ENCODE measurements around the gene PJA1.

PJA1 gene

DNA sequence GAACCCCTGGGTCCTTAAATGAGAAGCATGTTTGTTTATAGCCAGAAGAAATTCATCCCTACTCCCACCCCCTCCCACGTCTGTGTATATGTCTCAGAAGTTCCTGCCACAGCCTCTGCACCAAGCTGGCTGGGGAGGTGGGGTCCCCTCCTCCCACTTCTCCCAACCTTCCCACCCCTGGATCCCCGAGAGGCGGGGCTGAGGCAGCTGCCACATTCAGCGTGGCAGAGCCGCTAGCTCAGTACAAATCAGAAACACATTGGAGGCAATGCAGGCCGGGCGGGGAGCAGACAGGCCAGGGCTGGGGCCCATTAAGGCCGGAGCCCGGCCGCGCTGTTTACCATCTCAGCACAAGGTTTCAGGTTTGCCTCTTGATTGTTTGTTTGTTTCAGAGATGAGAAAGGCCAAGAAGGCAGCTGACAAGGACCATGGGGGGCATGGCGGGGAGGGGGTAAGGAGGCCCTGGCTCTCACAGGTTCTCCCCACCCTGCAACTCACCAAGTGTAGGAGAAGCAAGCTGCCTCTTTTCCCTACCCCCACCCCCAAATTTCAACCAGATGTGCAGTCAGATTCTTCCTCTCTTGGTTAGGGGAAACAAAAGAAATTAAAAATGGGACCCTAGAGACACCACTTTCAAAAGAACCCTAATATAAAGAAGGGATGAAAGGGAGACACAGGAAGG is 22.3 kb downstream of the PJA1 start:
- no peak for DNase-seq (ENCODE audit: low read depth)

GRCh38 chrX:69140837-69141236 is 24.4 kb downstream of the PJA1 start:
- no peak for DNase-seq (ENCODE audit: low read depth)

GRCh38 chrX:69139516-69139915 is 25.7 kb downstream of the PJA1 start:
- no peak for DNase-seq (ENCODE audit: low read depth)

DNA sequence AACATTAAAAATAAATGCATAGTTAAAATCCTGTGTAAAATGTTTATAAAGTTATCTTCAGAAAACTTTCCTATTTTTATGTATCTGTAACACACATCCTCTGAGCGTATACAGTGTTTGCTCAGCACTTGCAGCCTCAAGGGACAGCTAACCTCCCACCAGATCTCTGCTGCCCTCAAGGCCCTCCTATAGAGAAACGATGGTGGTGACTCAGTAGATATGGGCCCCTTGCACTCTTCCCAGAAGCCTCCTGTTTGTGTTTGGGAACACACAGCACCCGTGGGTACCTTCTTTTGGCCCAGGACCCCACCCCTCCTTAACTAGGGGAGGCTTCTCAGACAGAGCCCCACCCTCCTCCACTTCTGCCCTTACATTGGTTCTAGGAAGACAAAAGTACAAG is 26.7 kb downstream of the PJA1 start:
- DNase-seq (ENCODE audit: low read depth), result no peak

DNA sequence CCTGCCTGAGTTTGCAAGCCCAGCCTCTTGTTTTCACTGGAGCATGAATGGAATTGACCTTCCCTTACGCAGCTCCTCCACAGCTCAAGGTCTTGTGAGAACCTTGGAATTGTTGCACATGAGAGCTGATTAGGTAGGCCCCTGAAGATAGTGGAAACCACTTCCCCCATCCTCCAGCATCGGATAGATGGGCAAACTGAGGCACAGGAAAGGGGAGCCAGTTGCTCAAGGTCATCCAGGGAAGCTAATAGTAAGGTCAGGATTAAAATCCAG is 27.2 kb downstream of the PJA1 start:
- DNase-seq (ENCODE audit: low read depth), result no peak

DNA sequence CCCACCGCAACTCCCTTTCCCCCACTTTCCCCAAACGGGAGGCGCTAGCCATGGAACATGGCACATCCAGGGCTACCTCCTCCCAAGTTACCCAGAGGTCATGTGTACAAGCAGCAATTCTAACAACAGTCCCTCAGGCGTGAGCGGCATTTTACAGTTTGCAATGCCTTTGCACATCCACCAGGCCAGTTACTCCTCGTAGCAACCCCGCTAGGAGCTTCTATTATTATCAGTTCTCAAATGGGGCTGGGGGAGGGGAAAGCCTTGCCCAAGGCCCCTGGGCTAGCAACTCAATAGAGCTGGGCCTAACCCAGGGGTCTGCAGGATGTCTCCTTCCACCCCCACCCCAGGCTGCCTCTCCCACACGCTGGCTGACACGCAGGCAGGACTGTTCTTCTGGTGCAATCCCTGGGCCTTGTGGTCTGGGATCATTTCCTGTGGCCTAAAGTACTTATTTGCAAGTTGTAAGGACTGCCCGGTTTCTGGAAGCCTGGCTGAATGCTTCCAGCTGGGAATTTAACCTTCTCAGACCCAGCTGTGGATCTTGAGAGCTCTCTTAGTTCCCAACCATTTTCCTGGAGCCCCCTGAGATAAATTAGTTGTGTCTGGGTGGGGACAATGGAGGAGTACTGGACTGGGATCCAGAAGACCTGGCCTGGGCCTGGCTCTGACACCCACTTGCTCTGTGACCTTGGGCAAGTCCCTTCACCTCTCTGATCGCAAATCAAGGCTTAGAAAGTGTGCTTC is 27.7 kb downstream of the PJA1 start:
- DNase-seq (ENCODE audit: low read depth), result no peak

DNA sequence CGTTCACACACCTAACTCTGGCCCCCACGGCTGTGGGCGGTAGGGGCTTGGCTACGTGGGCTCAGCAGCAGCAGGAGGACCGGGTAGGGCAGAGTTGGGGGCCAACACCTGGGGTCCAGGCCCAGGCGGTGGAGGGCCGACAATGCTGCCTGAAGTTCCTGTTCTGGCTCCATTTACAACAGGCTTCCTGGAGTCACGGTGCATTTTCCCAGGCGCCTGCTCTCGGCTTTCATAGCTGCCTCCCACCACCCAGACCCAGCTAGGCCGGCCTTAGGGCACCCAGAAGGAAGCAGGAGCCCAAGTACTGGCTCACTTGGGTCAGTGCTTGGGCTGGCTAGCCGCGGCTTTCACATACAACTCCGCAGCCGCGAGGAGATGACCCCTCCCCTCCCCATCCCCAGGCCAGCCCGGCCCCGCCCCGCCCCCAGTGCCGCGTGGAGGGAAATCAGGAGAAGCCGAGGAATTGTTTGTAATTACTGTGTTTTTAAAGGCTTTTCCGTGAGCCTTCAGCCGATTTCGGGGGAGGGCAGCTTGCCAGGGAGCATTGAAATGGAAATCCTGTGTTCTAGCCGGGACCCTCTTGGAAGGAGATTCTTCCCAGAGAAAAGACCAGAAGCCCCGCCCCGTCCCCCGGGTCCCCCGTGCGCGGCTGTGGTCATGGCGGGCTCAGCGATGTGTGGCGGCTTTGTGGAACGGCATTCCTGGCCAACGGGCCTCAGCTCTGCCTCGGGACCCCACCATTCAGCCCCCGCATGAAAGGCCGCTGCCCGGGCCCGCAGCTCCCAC is 28.5 kb downstream of the PJA1 start:
- DNase-seq (ENCODE audit: low read depth), result no peak

- DNase-seq (ENCODE audit: low read depth), result no peak
Observed at GRCh38 chrX:69133921-69134542, 31.2 kb downstream of the PJA1 start.

DNA sequence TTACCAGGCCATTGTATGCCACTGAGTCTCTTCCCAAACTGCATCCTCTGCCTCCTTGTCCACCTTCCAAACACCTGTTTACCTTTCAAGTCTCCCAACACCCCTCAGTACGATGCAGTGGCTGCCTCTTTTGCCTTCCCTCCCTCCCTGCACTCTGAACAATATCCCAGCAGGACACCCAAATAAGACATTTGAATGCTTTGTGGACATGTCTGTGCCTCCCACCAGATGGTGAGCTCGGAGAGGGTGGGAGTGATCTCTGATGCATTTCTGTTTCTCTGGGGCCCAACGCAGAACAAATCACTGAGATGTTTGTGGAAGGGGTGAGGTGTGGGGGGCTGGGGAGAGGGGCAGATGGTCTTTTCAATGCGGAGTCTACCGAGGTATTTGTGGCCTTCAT is 33.4 kb downstream of the PJA1 start:
- DNase-seq (ENCODE audit: low read depth), result no peak

- no peak for DNase-seq (ENCODE audit: low read depth)
Observed at GRCh38 chrX:69130439-69130838, 34.8 kb downstream of the PJA1 start.

GRCh38 chrX:69128588-69128987 is 36.7 kb downstream of the PJA1 start:
- no peak for DNase-seq (ENCODE audit: low read depth)

GRCh38 chrX:69127466-69127865 is 37.8 kb downstream of the PJA1 start:
- no peak for DNase-seq (ENCODE audit: low read depth)

- DNase-seq (ENCODE audit: low read depth), result no peak
Observed at GRCh38 chrX:69126642-69127041, 38.6 kb downstream of the PJA1 start.

GRCh38 chrX:69125094-69125493 is 40.2 kb downstream of the PJA1 start:
- DNase-seq (ENCODE audit: low read depth), result no peak

DNA sequence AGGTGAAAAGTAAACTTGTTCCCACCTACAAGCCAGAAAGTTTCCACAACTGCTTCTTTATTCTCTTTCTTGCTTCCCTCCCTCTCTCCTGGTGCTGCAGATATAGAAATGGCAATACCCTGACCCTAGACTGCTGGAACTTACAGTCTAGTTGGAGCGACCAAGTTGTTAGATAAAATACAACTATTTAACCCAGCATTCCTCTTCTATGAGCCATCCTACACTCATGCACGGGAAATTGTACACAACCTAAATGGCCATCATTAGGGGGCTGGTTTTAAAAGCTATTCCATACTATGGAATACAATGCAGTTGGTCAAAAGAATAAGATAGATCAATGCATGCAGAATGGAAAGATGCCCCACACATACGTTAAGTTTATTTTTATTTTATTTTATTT is 41.1 kb downstream of the PJA1 start:
- no peak for DNase-seq (ENCODE audit: low read depth)

GRCh38 chrX:69123481-69123880 is 41.8 kb downstream of the PJA1 start:
- DNase-seq (ENCODE audit: low read depth), result no peak

GRCh38 chrX:69121321-69122000 is 43.8 kb downstream of the PJA1 start:
- DNase-seq (ENCODE audit: low read depth), result no peak

GRCh38 chrX:69120476-69120875 is 44.8 kb downstream of the PJA1 start:
- DNase-seq (ENCODE audit: low read depth), result no peak

- no peak for DNase-seq (ENCODE audit: low read depth)
Observed at GRCh38 chrX:69119122-69119521, 46.1 kb downstream of the PJA1 start.

- DNase-seq (ENCODE audit: low read depth), result no peak
Observed at GRCh38 chrX:69117876-69118526, 47.3 kb downstream of the PJA1 start.

- DNase-seq (ENCODE audit: low read depth), result no peak
Observed at GRCh38 chrX:69116077-69116476, 49.2 kb downstream of the PJA1 start.

- no peak for DNase-seq (ENCODE audit: low read depth)
Observed at GRCh38 chrX:69113723-69114122, 51.5 kb downstream of the PJA1 start.
